NCI-H1436 (cell line): ENCODE data around the gene LTC4S.

ENCODE experiments used
- DNase-seq: peaks from one replicate; lab custom pipeline; 2025; lab: John Stamatoyannopoulos, UW

LTC4S gene

DNA sequence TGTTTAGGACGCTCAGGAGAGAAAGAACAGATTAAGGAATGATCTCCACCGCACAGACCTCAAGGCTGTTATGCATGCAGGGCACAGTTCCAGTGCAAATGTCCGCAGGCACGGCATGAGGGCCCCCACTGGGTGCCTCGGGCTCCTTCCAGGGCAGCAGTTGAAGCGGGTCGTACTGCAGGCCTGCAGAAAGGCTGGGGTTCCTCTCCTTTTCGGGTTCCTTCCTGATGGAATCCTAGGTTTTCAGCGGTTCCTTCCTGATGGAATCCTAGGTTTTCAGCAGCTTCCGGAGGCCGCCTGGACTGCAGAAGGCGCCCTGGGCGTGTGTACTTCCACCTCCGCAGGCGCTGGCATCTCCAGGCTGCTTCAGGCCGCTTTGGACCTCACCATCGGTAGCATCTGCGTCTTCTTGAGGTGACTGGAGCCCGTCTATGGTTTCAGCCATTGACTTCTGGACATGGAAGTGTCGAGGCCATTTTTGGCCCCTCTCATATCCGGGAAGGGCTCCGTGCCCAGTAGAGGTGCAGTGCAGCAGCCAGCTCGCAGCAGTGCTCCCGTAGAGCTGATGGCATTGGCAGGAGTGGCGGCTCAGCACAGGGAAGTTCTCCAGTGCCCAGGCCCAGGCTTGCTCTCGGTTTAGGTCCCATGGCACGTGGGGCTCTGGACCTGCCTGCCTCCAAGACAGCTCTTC lies 18.5 kb downstream of the LTC4S start:
- DNase-seq = no peak

DNA sequence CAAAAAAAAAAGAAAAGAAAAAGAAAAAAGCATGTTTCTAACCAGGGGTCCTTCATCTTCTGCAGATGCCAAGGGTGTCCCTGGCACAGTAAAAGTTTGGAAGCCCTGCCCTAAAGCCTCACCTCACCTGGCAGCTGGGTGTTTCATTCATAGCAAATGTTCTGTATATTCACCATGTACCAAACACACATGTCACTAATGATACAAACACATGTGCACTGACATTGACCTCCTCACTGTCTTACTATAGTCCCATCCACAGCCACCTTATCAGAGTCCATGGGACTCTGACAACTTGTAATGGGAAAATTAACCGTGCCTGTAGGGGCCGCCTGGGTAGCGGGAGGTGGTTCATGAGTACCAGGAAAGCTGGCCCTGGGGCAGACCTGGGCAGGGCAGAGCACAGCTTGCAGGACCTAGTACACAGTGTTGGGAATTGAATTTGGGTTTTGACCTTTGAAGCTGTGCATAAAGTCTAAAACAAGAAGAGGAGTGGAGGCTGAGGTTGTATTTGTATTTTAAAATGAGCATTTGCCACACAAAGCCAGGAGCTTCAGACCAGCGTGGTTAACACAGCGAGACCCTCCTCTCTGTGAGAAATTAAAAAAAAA lies 19.3 kb downstream of the LTC4S start:
- DNase-seq = no peak

- DNase-seq = no peak
These were observed 20.3 kb downstream of the LTC4S start for GRCh38 chr5:179814090-179814489.

GRCh38 chr5:179815491-179816249 lies 21.9 kb downstream of the LTC4S start:
- DNase-seq = no peak

DNA sequence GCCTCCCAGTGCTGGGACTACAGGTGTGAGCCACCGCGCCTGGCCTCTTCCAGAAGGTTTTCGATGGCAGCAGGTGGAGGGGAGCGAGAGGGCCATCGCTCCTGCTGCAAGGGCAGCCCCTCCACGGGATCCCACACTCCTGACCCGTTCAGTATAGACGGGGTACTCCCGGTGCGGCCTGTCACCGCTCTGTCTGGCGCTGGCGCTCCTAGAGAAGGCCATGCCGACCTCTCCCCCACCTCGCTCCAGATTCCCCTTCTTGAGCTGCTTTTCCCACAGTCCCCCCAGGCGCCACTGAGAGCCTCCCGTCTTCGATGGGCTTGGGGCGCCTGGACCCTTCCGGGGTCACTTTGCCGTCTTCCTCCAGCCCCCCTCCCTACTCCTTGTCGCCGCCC lies 22.6 kb downstream of the LTC4S start:
- DNase-seq = no peak

- no peak for DNase-seq
These were observed 23.1 kb downstream of the LTC4S start for GRCh38 chr5:179816796-179817469.

- no peak for DNase-seq
These were observed 23.7 kb downstream of the LTC4S start for GRCh38 chr5:179817470-179817840.

GRCh38 chr5:179817890-179818745 lies 24.3 kb downstream of the LTC4S start:
- DNase-seq = no peak

DNA sequence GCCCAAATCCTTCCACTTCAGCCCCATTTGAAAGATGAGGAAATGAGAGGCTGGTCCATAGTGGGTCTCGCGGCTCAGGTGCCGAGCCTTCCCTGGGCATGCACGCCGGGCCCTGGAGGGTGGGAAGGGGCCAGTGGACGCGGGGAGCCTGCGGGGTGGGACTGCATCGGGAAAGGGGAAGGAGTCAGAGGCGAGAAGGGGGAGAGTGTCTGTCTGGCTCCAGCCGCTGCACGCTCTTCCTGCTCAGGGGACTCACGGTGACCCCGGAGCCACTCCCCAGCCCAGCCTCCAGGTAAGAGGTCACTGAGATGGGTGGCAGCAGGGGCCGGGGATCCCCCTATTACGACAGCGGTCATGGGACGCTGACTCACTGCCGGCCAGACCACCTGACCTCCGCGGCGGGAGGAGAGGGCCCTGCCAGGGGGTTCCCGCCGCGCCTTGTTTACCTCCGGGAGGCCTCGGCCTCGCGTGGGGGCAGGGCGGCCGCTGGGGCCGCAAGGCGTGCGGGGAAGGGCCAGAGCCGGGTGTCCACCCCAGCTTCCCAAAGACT lies 25.0 kb downstream of the LTC4S start:
- peak; percentile 34 for DNase-seq

GRCh38 chr5:179819296-179820126 lies 25.7 kb downstream of the LTC4S start:
- peak; percentile 15 for DNase-seq

GRCh38 chr5:179820127-179820482 lies 26.3 kb downstream of the LTC4S start:
- DNase-seq = no peak

GRCh38 chr5:179820483-179821297 lies 26.9 kb downstream of the LTC4S start, which contains the start of gene SQSTM1:
Gene SQSTM1, plus strand, starts transcription at chr5:179820905. Its CDS starts 32 bp downstream, at chr5:179820937.
- DNase-seq = peak; percentile 55

DNA sequence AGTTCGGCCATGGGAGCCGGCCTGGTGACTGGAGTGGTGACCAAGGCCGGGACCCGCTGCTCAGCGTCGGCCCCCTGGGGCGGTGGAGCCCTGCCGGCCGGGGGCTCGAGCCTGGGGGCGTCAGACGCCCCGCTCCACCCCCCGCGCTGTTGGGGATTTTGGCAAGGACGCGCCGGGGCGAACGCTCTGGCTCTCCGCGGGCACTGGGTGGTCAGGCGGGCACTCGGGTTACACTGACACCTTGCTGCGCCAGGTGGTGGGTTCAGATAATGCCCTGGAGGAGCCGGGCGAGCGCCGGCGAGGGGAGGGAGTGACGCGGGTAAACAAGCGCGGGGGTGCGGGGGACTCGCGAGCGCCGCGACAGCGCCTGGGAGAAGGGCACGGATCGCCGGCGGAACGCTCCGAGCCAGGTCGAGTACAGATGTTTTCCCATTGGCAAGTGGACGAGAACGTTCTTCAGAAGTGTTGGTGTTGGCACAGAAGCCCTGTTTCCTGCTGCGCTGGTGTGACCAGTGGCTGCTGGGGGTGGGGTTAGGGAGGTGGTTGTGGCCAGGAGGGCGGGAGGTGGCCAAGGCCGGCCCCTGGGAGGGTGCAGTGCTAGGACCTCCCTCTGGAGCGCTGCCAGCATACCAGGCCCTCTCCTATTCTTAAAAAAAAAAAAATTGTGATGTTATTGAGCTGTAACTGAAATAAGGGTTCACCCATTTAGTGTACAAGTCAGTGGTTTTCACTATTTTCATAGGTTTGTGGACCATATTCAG lies 27.7 kb downstream of the LTC4S start:
- peak; percentile 50 for DNase-seq

GRCh38 chr5:179822059-179822432 lies 28.3 kb downstream of the LTC4S start:
- no peak for DNase-seq

DNA sequence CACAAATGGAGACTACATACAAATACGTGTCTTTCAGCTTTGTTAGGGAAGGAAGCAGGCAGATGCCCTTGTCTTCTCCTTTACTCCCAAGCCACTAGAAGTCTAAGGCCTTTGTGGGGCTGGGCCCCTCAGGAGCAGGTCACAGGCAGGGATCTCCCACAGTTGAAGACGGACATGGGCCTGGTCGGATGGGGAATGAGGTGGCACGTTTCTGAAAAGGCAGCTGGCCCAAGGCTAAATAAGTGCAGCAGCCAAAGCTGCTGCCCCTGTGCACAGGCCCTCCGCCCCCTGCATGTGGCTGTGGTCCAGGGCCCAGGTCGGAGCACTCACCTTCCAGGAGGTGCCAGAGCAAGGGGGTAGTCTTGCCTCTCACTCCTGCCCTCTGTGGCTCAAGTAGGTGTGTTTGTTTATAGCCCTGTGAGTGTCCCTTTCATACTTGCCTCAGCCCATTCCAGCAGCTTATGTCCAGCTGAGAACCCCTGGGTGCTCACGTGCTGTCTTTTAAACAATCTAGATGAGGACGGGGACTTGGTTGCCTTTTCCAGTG lies 28.7 kb downstream of the LTC4S start:
- DNase-seq = no peak

DNA sequence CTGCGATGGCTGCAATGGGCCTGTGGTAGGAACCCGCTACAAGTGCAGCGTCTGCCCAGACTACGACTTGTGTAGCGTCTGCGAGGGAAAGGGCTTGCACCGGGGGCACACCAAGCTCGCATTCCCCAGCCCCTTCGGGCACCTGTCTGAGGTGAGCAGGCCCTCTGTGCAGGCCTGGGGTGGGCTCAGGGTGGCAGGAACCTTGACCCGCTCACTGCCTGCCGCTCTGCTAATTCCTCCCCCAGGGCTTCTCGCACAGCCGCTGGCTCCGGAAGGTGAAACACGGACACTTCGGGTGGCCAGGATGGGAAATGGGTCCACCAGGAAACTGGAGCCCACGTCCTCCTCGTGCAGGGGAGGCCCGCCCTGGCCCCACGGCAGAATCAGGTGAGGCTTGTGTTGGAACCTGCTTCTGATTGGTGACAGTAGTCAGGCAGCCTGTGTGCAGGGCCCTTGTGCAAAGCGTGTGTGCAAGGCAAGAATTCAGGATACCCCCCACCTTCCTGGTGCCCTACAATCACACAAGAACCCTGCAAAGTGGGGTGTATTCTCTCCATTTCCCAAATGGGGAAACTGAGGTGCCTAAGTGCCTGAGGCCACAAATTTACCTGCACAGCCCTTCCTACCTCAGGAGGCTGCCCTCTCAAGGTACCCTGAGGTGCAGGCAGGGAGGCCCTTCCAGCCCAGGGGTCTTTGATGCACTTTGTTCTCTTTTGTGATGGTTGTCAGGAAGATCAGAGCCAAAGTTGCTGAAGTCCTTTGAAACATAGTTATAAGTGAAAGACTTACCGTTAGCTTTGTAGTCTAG lies 30.4 kb downstream of the LTC4S start:
- DNase-seq = no peak

DNA sequence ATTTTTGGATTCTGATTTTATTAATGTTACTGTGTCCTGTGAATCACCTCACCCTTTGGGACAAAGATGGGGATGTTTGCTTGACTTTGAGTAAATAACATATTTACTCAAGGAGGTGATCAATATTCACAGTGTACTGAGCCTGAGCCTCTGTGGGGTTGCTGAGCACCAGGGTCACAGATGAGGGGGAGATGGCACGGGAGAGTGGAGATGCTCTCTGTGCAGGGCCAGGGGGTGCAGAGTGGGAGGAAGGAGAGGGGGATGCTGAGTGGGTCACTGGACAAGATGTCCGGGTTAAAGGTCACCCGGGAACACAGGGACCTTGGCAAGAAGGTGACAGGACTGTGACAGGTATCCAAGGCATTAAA lies 30.9 kb downstream of the LTC4S start:
- DNase-seq = no peak

GRCh38 chr5:179825655-179826182 lies 31.9 kb downstream of the LTC4S start:
- no peak for DNase-seq
